GM12873 (cell line): Measurements from ENCODE around the gene EPHA3.

Source experiments
- CTCF ChIP-seq: IDR thresholded peaks from 2 replicates; pipeline ENCODE4 v1.5.1; 2012; ENCODE audit warnings: low read depth, mild to moderate bottlenecking, moderate library complexity, low read length, control low read depth; ENCODE audit not compliant: insufficient read depth; ENCODE audit errors: missing control alignments

EPHA3 gene

GRCh38 chr3:89280301-89280700 lies 172.9 kb downstream of the EPHA3 start:
- TF ChIP-seq CTCF: no peak

GRCh38 chr3:89280822-89281365 lies 173.5 kb downstream of the EPHA3 start:
- no peak for TF ChIP-seq CTCF

GRCh38 chr3:89287902-89288508 lies 180.6 kb downstream of the EPHA3 start:
- TF ChIP-seq CTCF: no peak

GRCh38 chr3:89289574-89290190 lies 182.3 kb downstream of the EPHA3 start:
- TF ChIP-seq CTCF: no peak

- no peak for TF ChIP-seq CTCF
Observed at GRCh38 chr3:89297199-89297598, 189.8 kb downstream of the EPHA3 start.

GRCh38 chr3:89300526-89300925 lies 193.1 kb downstream of the EPHA3 start:
- TF ChIP-seq CTCF: no peak

GRCh38 chr3:89300981-89301380 lies 193.6 kb downstream of the EPHA3 start:
- no peak for TF ChIP-seq CTCF
